HepG2 (cell line): Measurements from ENCODE around the gene CALD1. TPM values are rescaled to one million over a fixed set of nuclear protein-coding genes. Genes with fewer than 3 reads are reported as not detected.
A peak's percentile ranks its signal among the peaks of the same experiment; 100 is the strongest.

Source experiments
- AGO2 ChIP-seq: fragments of 200-400 bp; formaldehyde crosslinking; optimal IDR thresholded peaks from 2 replicates; pipeline ENCODE3; 2017; ENCODE audit warnings: mild to moderate bottlenecking, low read depth, low read length, moderate library complexity
- ATAD3A ChIP-seq: sonication (generic); formaldehyde crosslinking; IDR thresholded peaks from 2 replicates; pipeline ENCODE4 v1.4.0; 2020; ENCODE audit warnings: missing genetic modification reagents
- ATF2 ChIP-seq: sonication (generic); formaldehyde crosslinking; IDR thresholded peaks from 2 replicates; pipeline ENCODE4 v1.4.0; 2020; ENCODE audit warnings: missing genetic modification reagents
- E2F1 ChIP-seq: sonication (generic); formaldehyde crosslinking; IDR thresholded peaks from 2 replicates; pipeline ENCODE4 v1.5.0; 2020; ENCODE audit warnings: missing genetic modification reagents
- EZH2 ChIP-seq: conservative IDR thresholded peaks from 2 replicates; pipeline ENCODE4 v1.6.1; 2012; ENCODE audit warnings: mild to moderate bottlenecking, low read depth, low read length, moderate library complexity
- GFI1 ChIP-seq: sonication (generic); formaldehyde crosslinking; IDR thresholded peaks from 2 replicates; pipeline ENCODE4 v1.5.0; 2020; ENCODE audit warnings: missing genetic modification reagents, mild to moderate bottlenecking, borderline replicate concordance
- HMG20A ChIP-seq: IDR thresholded peaks from 2 replicates; pipeline ENCODE4 v1.6.1; 2016; ENCODE audit warnings: borderline replicate concordance
- HOXA5 ChIP-seq: sonication (generic); formaldehyde crosslinking; IDR thresholded peaks from 2 replicates; pipeline ENCODE4 v1.4.0; 2020; ENCODE audit warnings: missing genetic modification reagents
- ISX ChIP-seq: sonication (generic); formaldehyde crosslinking; conservative IDR thresholded peaks from 2 replicates; pipeline ENCODE4 v1.5.0; 2020; ENCODE audit warnings: missing genetic modification reagents
- KDM3A ChIP-seq: IDR thresholded peaks from 2 replicates; pipeline ENCODE4 v1.6.1; 2018; ENCODE audit warnings: low read depth, missing compliant biosample characterization
- KLF9 ChIP-seq: IDR thresholded peaks from 2 replicates; pipeline ENCODE4 v1.6.1; 2016; ENCODE audit warnings: low read depth
- MXD4 ChIP-seq: IDR thresholded peaks from 2 replicates; pipeline ENCODE4 v1.6.1; 2016; ENCODE audit warnings: mild to moderate bottlenecking, missing biosample characterization, missing genetic modification reagents
- RAD51 ChIP-seq: fragments of 450-650 bp; IDR thresholded peaks from 2 replicates; pipeline ENCODE4 v1.6.1; 2016; ENCODE audit warnings: borderline replicate concordance
- SMAD3 ChIP-seq: sonication (generic); formaldehyde crosslinking; IDR thresholded peaks from 2 replicates; pipeline ENCODE4 v1.4.0; 2020; ENCODE audit warnings: missing genetic modification reagents
- TARDBP ChIP-seq: sonication (generic); formaldehyde crosslinking; IDR thresholded peaks from 2 replicates; pipeline ENCODE4 v1.8.0; 2022; ENCODE audit warnings: mild to moderate bottlenecking, missing genetic modification reagents
- ZFP91 ChIP-seq: sonication (generic); formaldehyde crosslinking; IDR thresholded peaks from 2 replicates; pipeline ENCODE4 v1.9.0; 2022; ENCODE audit warnings: missing genetic modification reagents, mild to moderate bottlenecking, borderline replicate concordance
- ZNF143 ChIP-seq: sonication (generic); formaldehyde crosslinking; IDR thresholded peaks from 2 replicates; pipeline ENCODE4 v1.4.0; 2020; ENCODE audit warnings: missing genetic modification reagents
- ZNF331 ChIP-seq: sonication (generic); formaldehyde crosslinking; IDR thresholded peaks from 2 replicates; pipeline ENCODE4 v1.4.0; 2020; ENCODE audit warnings: missing genetic modification reagents
- ZNF652 ChIP-seq: IDR thresholded peaks from 2 replicates; pipeline ENCODE4 v1.6.1; 2016; ENCODE audit warnings: low read depth, borderline replicate concordance
- ZNF7 ChIP-seq: IDR thresholded peaks from 2 replicates; pipeline ENCODE4 v1.6.1; 2016; ENCODE audit warnings: missing biosample characterization, missing genetic modification reagents
- ZNF883 ChIP-seq: sonication (generic); formaldehyde crosslinking; IDR thresholded peaks from 2 replicates; pipeline ENCODE4 v1.5.1; 2020; ENCODE audit warnings: mild to moderate bottlenecking, missing genetic modification reagents; ENCODE audit errors: not compliant biosample characterization
- polyA plus RNA-seq, 8 experiments: library from polyadenylated mRNA; depleted of rRNA in 3 of 8; stranded (reverse) in 7 of 8; unstranded in 1 of 8; fragments of >200 nt; fragmentation: Illumina TruSeq in 4 of 8; extraction: Trizol in 4 of 8; gene quantifications; 2 replicates each; pipeline versions ENCODE4 v1.2.1 to v1.2.3, GENCODE V29; 2011 to 2016; ENCODE audit warnings: low read depth in 4 of 8, missing spikeins in 1 of 8, mixed read lengths in 1 of 8; ENCODE audit not compliant: insufficient read depth in 1 of 8
- total RNA-seq, 5 experiments: library from RNA; depleted of rRNA; stranded (reverse); fragments of >200 nt; fragmentation: Illumina TruSeq; extraction: Trizol; gene quantifications; 2 replicates each; pipeline ENCODE4 v1.2.3, GENCODE V29; 2016; ENCODE audit warnings: low read depth in 1 of 5
- TF ChIP-seq, protein P1 (sequence below): sonication (generic); formaldehyde crosslinking; IDR thresholded peaks from 2 replicates; pipeline ENCODE4 v1.5.1; 2020; ENCODE audit warnings: mild to moderate bottlenecking, missing genetic modification reagents, moderate library complexity

The CALD1 gene
- total and polyA plus RNA-seq, 2 of the 13 experiments (the other 11 are each of a cell fraction or from before 2014, with no cell fraction given), result 53.0 to 112 TPM

GRCh38 chr7:134986363-134987251 lies 207.2 kb downstream of the CALD1 start, which contains the start of gene AGBL3 (continued):
- TF ChIP-seq HMG20A, result no peak
- TF ChIP-seq MXD4, result no peak; the same call in 1 of the 2 replicates
- TF ChIP-seq ZNF883 (CRISPR knock-in tag), result peak; percentile 76
- 0 out of 2 replicates have a peak, but pooled peaks have one; percentile 25 for TF ChIP-seq HOXA5 (CRISPR knock-in tag)
- peak; percentile 79 for TF ChIP-seq KDM3A (CRISPR knock-in tag)
- TF ChIP-seq ATAD3A (CRISPR knock-in tag), result no peak
- TF ChIP-seq ISX, result 0 out of 2 replicates have a peak, but pooled peaks have one; percentile 36
- 0 out of 2 replicates have a peak, but pooled peaks have one; percentile 28 for TF ChIP-seq ZNF331 (CRISPR knock-in tag)
- peak; percentile 64 for TF ChIP-seq SMAD3 (CRISPR knock-in tag)
- no peak for TF ChIP-seq ZNF7 (CRISPR knock-in tag)
- TF ChIP-seq EZH2, result no peak
- TF ChIP-seq TARDBP (CRISPR knock-in tag), result peak; percentile 71
- peak; percentile 84 for TF ChIP-seq GFI1 (CRISPR knock-in tag)
- peak; percentile 92; the same call in 1 of the 2 replicates for TF ChIP-seq ZFP91
- TF ChIP-seq, protein P1, sequence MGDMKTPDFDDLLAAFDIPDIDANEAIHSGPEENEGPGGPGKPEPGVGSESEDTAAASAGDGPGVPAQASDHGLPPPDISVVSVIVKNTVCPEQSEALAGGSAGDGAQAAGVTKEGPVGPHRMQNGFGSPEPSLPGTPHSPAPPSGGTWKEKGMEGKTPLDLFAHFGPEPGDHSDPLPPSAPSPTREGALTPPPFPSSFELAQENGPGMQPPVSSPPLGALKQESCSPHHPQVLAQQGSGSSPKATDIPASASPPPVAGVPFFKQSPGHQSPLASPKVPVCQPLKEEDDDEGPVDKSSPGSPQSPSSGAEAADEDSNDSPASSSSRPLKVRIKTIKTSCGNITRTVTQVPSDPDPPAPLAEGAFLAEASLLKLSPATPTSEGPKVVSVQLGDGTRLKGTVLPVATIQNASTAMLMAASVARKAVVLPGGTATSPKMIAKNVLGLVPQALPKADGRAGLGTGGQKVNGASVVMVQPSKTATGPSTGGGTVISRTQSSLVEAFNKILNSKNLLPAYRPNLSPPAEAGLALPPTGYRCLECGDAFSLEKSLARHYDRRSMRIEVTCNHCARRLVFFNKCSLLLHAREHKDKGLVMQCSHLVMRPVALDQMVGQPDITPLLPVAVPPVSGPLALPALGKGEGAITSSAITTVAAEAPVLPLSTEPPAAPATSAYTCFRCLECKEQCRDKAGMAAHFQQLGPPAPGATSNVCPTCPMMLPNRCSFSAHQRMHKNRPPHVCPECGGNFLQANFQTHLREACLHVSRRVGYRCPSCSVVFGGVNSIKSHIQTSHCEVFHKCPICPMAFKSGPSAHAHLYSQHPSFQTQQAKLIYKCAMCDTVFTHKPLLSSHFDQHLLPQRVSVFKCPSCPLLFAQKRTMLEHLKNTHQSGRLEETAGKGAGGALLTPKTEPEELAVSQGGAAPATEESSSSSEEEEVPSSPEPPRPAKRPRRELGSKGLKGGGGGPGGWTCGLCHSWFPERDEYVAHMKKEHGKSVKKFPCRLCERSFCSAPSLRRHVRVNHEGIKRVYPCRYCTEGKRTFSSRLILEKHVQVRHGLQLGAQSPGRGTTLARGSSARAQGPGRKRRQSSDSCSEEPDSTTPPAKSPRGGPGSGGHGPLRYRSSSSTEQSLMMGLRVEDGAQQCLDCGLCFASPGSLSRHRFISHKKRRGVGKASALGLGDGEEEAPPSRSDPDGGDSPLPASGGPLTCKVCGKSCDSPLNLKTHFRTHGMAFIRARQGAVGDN (CRISPR knock-in tag), result peak; percentile 99
- TF ChIP-seq E2F1, result peak; percentile 90; the same call in 1 of the 2 replicates
- peak; percentile 88 for TF ChIP-seq ZNF143 (CRISPR knock-in tag)
- no peak for TF ChIP-seq RAD51
- no peak for TF ChIP-seq KLF9 (CRISPR knock-in tag)
- TF ChIP-seq ZNF652 (CRISPR knock-in tag), result no peak
- TF ChIP-seq ATF2 (CRISPR knock-in tag), result peak; percentile 57; the same call in 1 of the 2 replicates
- TF ChIP-seq AGO2, result peak; percentile 97
